Stimulated activated CD4-positive, alpha-beta T cell treated with anti-CD3 and anti-CD28 coated beads, Interleukin-15, amount 100 ng/mL, for 1 hour (primary cell): ENCODE results near the gene MRTO4.

Experiments
- DNase-seq, 2 donors: peaks; one replicate each; pipeline ENCODE4 v3.0.0-alpha.2; 2020; ENCODE audit warnings: low read depth in 1 of 2, low spot score in 1 of 2

Gene MRTO4

DNA sequence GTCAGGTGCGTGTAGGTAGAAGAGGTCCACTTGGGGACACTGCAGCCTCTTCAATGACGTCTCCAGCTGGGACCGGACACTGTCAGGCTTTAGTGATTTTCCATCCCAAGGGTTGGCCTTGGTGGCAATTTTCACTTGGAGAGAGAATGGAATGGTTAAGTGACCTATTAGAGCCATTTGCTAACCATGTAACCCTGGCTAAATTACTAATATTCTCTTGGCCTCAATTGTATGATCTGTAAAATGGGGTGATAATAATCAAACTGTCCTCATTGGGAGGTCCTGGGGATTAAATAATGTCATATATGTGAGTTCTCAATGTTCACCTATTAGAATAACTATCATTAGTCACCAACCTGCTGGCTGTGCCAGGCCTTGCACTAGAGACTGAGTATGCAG, 56.9 kb downstream of the MRTO4 start:
- no peak for DNase-seq

DNA sequence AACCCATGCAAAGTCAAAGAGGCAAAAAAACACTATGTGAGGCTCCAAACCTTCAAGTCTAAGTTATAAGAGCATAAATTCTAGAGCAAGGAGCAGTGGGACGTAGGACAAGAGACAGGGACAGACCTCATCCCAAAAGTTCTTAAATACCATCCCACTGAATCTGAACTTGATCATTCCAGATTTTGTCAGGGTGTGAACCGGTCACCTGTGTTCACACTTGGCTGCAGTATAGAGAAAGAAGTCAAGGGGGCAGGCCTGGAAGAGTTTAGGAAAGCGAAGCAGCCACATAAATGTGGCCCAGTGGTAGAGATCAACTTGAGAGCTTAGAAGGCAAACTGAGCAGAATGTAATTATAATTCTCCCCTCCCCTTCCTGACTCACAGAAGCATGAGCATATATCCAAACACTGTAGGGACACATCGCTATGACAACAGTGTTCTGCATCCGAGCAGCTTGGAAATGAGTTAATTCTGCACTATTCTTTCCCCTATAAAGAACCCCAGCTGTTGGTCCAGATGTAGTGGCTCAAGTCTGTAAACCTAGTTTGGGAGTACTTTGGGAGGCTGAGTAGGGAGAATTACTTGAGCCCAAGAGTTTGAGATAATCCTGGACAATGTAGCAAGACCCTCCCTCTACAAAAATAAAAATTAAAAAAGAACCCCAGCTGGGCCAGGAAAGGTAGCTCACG, 57.7 kb downstream of the MRTO4 start:
- DNase-seq, result no peak
